Measurements from ENCODE around the gene DNAJB5.

- TF ChIP-seq POLR2AphosphoS5 (IDR thresholded peaks at IDR 0.05): no peak
- no peak for TF ChIP-seq MXI1 (conservative IDR thresholded peaks at IDR 0.05; ENCODE audit: poor library complexity, severe bottlenecking)
- TF ChIP-seq CTCF (IDR thresholded peaks at IDR 0.05; ENCODE audit: poor library complexity, severe bottlenecking): no peak
- TF ChIP-seq REST (IDR thresholded peaks at IDR 0.05; ENCODE audit: borderline replicate concordance): no peak
- no peak for TF ChIP-seq EZH2 (IDR thresholded peaks at IDR 0.05; ENCODE audit: borderline replicate concordance, insufficient read depth, low read length, poor library complexity, severe bottlenecking)
- TF ChIP-seq EP300 (conservative IDR thresholded peaks at IDR 0.05; ENCODE audit: poor library complexity, severe bottlenecking): no peak
- TF ChIP-seq TAF1 (IDR thresholded peaks at IDR 0.05; ENCODE audit: low read depth): no peak
Observed at GRCh38 chr9:34987160-34987901, 2.2 kb upstream of the DNAJB5 start.

Measured in neural cell (in vitro differentiated cells).